ENCODE data around the gene UBE2E2.

DNA sequence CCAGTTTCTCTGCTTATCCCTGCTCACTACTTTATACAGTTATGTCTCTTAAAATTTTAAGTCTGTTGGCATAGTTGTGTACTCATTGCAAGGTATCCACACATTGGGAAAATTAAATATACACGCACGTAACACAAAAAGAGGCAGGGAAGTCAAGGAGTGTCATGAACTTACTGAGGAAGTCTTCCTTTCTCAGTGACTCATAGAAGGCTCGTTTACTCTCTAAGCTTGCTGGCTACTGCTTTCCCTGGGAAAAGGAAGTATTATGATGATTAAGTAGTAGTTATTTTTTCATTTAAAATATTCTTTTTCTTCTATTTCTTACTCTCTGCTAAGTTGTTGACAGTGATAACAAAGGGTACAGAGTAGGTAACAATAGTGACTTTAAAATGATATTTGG is 287.3 kb downstream of the UBE2E2 start:
- TF ChIP-seq ZNF274 (IDR thresholded peaks at IDR 0.05; ENCODE audit: low read depth, low read length) (no peak), YY1 (IDR thresholded peaks at IDR 0.05; ENCODE audit: insufficient read depth, insufficient read length) (no peak)

Measured in NT2/D1 (cell line).